KMS-11 (cell line): ENCODE data around the gene ENO1.

Experiments
- H2AFZ ChIP-seq: fragments of 200-600 bp; sonication (generic); 2 replicates; pipeline ENCODE4 v1.6.1; 2016; ENCODE audit warnings: antibody characterized with exemption, mixed run types, low read depth
- H3K27ac ChIP-seq: fragments of 200-600 bp; sonication (generic); 2 replicates; pipeline ENCODE4 v1.6.1; 2016; ENCODE audit warnings: mild to moderate bottlenecking, mixed run types
- H3K27me3 ChIP-seq: fragments of 200-600 bp; sonication (generic); 2 replicates; pipeline ENCODE4 v1.6.1; 2017; ENCODE audit warnings: mild to moderate bottlenecking, low read depth, mixed run types, moderate library complexity; ENCODE audit not compliant: insufficient read depth
- H3K36me3 ChIP-seq: fragments of 200-600 bp; sonication (generic); 2 replicates; pipeline ENCODE4 v1.6.1; 2017; ENCODE audit warnings: mild to moderate bottlenecking, mixed run types; ENCODE audit not compliant: insufficient read depth
- H3K4me1 ChIP-seq: fragments of 200-600 bp; sonication (generic); 2 replicates; pipeline ENCODE4 v1.6.1; 2016; ENCODE audit warnings: mild to moderate bottlenecking, low read depth, mixed run types; ENCODE audit not compliant: poor library complexity, severe bottlenecking
- H3K4me2 ChIP-seq: fragments of 200-600 bp; sonication (generic); 2 replicates; pipeline ENCODE4 v1.7.0; 2016; ENCODE audit warnings: mild to moderate bottlenecking, mixed run types
- H3K4me3 ChIP-seq: fragments of 200-600 bp; sonication (generic); IDR thresholded peaks from 2 replicates; pipeline ENCODE4 v1.6.1; 2017; ENCODE audit warnings: low read depth, low read length, mixed read lengths; ENCODE audit not compliant: insufficient read depth
- H3K79me2 ChIP-seq: fragments of 200-600 bp; sonication (generic); 2 replicates; pipeline ENCODE4 v1.6.1; 2016; ENCODE audit warnings: low read depth, mixed run types; ENCODE audit not compliant: insufficient read depth
- H3K9ac ChIP-seq: fragments of 200-600 bp; sonication (generic); 2 replicates; pipeline ENCODE4 v1.6.1; 2016; ENCODE audit warnings: mild to moderate bottlenecking, mixed run types
- H4K20me1 ChIP-seq: fragments of 200-600 bp; sonication (generic); 2 replicates; pipeline ENCODE4 v1.6.1; 2016; ENCODE audit warnings: mild to moderate bottlenecking, mixed run types; ENCODE audit not compliant: insufficient read depth
- CTCF ChIP-seq: fragments of 200-600 bp; sonication (generic); conservative IDR thresholded peaks from 2 replicates; pipeline ENCODE4 v1.6.1; 2017; ENCODE audit warnings: low read depth, mild to moderate bottlenecking, antibody characterized with exemption, low read length, moderate library complexity, mixed read lengths

ENO1 gene

GRCh38 chr1:8911416-8912309 lies 33.2 kb upstream of the ENO1 start:
- Histone ChIP-seq H3K27ac (no peak overlapping the region), H3K4me2 (no peak overlapping the region)

GRCh38 chr1:8910914-8911313 lies 32.4 kb upstream of the ENO1 start:
- Histone ChIP-seq H3K4me1 (no peaks in the 10 kb centered on the region), H4K20me1 (no peaks in the 10 kb centered on the region), H3K27me3 (no peaks in the 10 kb centered on the region; the same call in 1 of the 2 replicates), H2AFZ (no peak overlapping the region), H3K9ac (no peak overlapping the region), H3K27ac (no peak overlapping the region), H3K4me2 (no peak overlapping the region), H3K4me3 (no peak overlapping the region), H3K79me2 (no peaks in the 10 kb centered on the region), H3K36me3 (no peaks in the 10 kb centered on the region)
- no peak for TF ChIP-seq CTCF

More at GRCh38 chr1:8911416-8912309, 33.2 kb upstream of the ENO1 start:
- TF ChIP-seq CTCF, result no peak
- Histone ChIP-seq H4K20me1 (no peaks in the 10 kb centered on the region), H3K36me3 (no peaks in the 10 kb centered on the region), H3K27me3 (no peaks in the 10 kb centered on the region; the same call in 1 of the 2 replicates), H3K4me3 (no peak overlapping the region), H3K79me2 (no peaks in the 10 kb centered on the region), H2AFZ (no peak overlapping the region), H3K4me1 (no peaks in the 10 kb centered on the region), H3K9ac (no peak overlapping the region)

- Histone ChIP-seq H3K36me3 (no peaks in the 10 kb centered on the region), H3K79me2 (no peaks in the 10 kb centered on the region), H3K9ac (no peak overlapping the region), H3K4me2 (no peak overlapping the region), H3K4me3 (no peak overlapping the region), H3K4me1 (no peaks in the 10 kb centered on the region), H2AFZ (no peak overlapping the region), H3K27ac (no peak overlapping the region), H4K20me1 (no peaks in the 10 kb centered on the region), H3K27me3 (no peaks in the 10 kb centered on the region; the same call in 1 of the 2 replicates)
- TF ChIP-seq CTCF, result no peak
These were observed 31.8 kb upstream of the ENO1 start for GRCh38 chr1:8910331-8910730.

GRCh38 chr1:8908388-8909151 lies 30.1 kb upstream of the ENO1 start:
- no peaks in the 10 kb centered on the region for H3K4me1 ChIP-seq
- no peak overlapping the region for H3K9ac ChIP-seq
- H3K27ac ChIP-seq, result no peak overlapping the region
- no peaks in the 10 kb centered on the region for H3K79me2 ChIP-seq
- no peak overlapping the region for H3K4me3 ChIP-seq
- no peak overlapping the region for H2AFZ ChIP-seq
- H3K36me3 ChIP-seq, result no peaks in the 10 kb centered on the region
- no peaks in the 10 kb centered on the region; the same call in 1 of the 2 replicates for H3K27me3 ChIP-seq
- no peaks in the 10 kb centered on the region for H4K20me1 ChIP-seq
- no peak overlapping the region for H3K4me2 ChIP-seq
- no peak for TF ChIP-seq CTCF
